Type B pancreatic cell (in vitro differentiated cells): ENCODE data around the gene VAMP4. TPM values are rescaled to one million over a fixed set of nuclear protein-coding genes. Genes with fewer than 3 reads are reported as not detected.
A peak's percentile ranks its signal among the peaks of the same experiment; 100 is the strongest.

ENCODE experiments used
- DNase-seq: peaks from one replicate; pipeline ENCODE4 v3.0.0; 2021; ENCODE audit warnings: mixed read lengths; ENCODE audit not compliant: unreplicated experiment; ENCODE audit errors: extremely low spot score
- H3K27ac Mint-ChIP-seq: 2 replicates; pipeline ENCODE4 v1.8.0; 2021; ENCODE audit warnings: mild to moderate bottlenecking, mixed read lengths
- H3K27me3 Mint-ChIP-seq: 2 replicates; pipeline ENCODE4 v1.8.0; 2021; ENCODE audit warnings: mixed read lengths
- H3K36me3 Mint-ChIP-seq: 2 replicates; pipeline ENCODE4 v1.8.0; 2021; ENCODE audit warnings: mixed read lengths
- H3K4me1 Mint-ChIP-seq: one replicate; pipeline ENCODE4 v1.8.0; 2021; ENCODE audit warnings: mixed read lengths; ENCODE audit not compliant: unreplicated experiment
- H3K4me3 Mint-ChIP-seq: 2 replicates; pipeline ENCODE4 v1.8.0; 2021; ENCODE audit warnings: mild to moderate bottlenecking, mixed read lengths
- H3K9me3 Mint-ChIP-seq: 2 replicates; pipeline ENCODE4 v1.8.0; 2021; ENCODE audit warnings: mixed read lengths
- CTCF ChIP-seq: fragments of 200-600 bp; sonication (generic); conservative IDR thresholded peaks from 2 replicates; pipeline ENCODE4 v1.5.0; 2021; ENCODE audit warnings: antibody characterized with exemption, mild to moderate bottlenecking
- total RNA-seq: library from RNA; stranded (reverse); gene quantifications from 2 replicates; pipeline ENCODE4 v1.2.1, GENCODE V29; 2021; ENCODE audit warnings: low replicate concordance

VAMP4 gene
- total RNA-seq, 1 donor from 2014 or later: 10.2 TPM

- no peak for DNase-seq
- H3K27me3 Mint-ChIP-seq: no peaks in the 10 kb centered on the region
- peaks cover 38% of the 10 kb centered on the region for H3K36me3 Mint-ChIP-seq
- TF ChIP-seq CTCF: no peak
- peaks cover 30% of the 10 kb centered on the region for H3K4me1 Mint-ChIP-seq
- no peak overlapping the region for H3K27ac Mint-ChIP-seq
- H3K4me3 Mint-ChIP-seq: no peak overlapping the region
- H3K9me3 Mint-ChIP-seq: no peaks in the 10 kb centered on the region
These were observed 43.9 kb upstream of the VAMP4 start for GRCh38 chr1:171785766-171786165.

- H3K36me3 Mint-ChIP-seq: peaks cover 33% of the 10 kb centered on the region
- peak overlapping the region; percentile 58 for H3K4me3 Mint-ChIP-seq
- H3K4me1 Mint-ChIP-seq: peaks cover 30% of the 10 kb centered on the region
- no peak for TF ChIP-seq CTCF
- no peak for DNase-seq
- peak overlapping the region; percentile 71 for H3K27ac Mint-ChIP-seq
- no peaks in the 10 kb centered on the region for H3K27me3 Mint-ChIP-seq
- no peaks in the 10 kb centered on the region for H3K9me3 Mint-ChIP-seq
These were observed 42.9 kb upstream of the VAMP4 start for GRCh38 chr1:171784784-171785183.

- peak overlapping the region; percentile 99 for H3K4me3 Mint-ChIP-seq
- peaks cover 30% of the 10 kb centered on the region for H3K4me1 Mint-ChIP-seq
- TF ChIP-seq CTCF: no peak
- no peaks in the 10 kb centered on the region for H3K27me3 Mint-ChIP-seq
- no peak overlapping the region for H3K27ac Mint-ChIP-seq
- peaks cover 28% of the 10 kb centered on the region for H3K36me3 Mint-ChIP-seq
- DNase-seq: no peak
- no peaks in the 10 kb centered on the region for H3K9me3 Mint-ChIP-seq
These were observed 42.1 kb upstream of the VAMP4 start for GRCh38 chr1:171783816-171784530.

- Mint-ChIP-seq H3K27ac (peak within 1 kb of the TSS; percentile 98), H3K27me3 (peaks cover 5% of the 10 kb centered on the region), H3K9me3 (no peaks in the 10 kb centered on the region), H3K4me3 (peak within 1 kb of the TSS; percentile 99), H3K4me1 (peaks cover 30% of the 10 kb centered on the region), H3K36me3 (peaks cover 15% of the 10 kb centered on the region)
- peak; percentile 99 for DNase-seq
- no peak for TF ChIP-seq CTCF
These were observed 39.5 kb upstream of the VAMP4 start, which contains the start of gene METTL13 for GRCh38 chr1:171781176-171781875. METTL13 (plus strand) TSS chr1:171781660; CDS start chr1:171781968, 308 bp downstream.

- Mint-ChIP-seq H3K36me3 (peaks cover 12% of the 10 kb centered on the region), H3K4me3 (peak overlapping the region; percentile 99), H3K27me3 (peaks cover 5% of the 10 kb centered on the region), H3K27ac (peak overlapping the region; percentile 98), H3K4me1 (peaks cover 30% of the 10 kb centered on the region), H3K9me3 (no peaks in the 10 kb centered on the region)
- TF ChIP-seq CTCF: no peak
- no peak for DNase-seq
These were observed 38.8 kb upstream of the VAMP4 start for GRCh38 chr1:171780583-171781175.
